C4-2B (cell line): ENCODE results near the gene GLRX.

ENCODE experiments used
- CTCF ChIP-seq: fragments of 450-650 bp; conservative IDR thresholded peaks from 2 replicates; pipeline ENCODE4 v1.5.1; 2017; ENCODE audit warnings: mild to moderate bottlenecking
- ZFX ChIP-seq: fragments of 450-650 bp; IDR thresholded peaks from 2 replicates; pipeline ENCODE4 v1.6.1; 2017

GRCh38 chr5:95845391-95845790, 22.9 kb upstream of the GLRX start:
- TF ChIP-seq CTCF (no peak), ZFX (no peak)
